K562 (cell line): ENCODE measurements around the gene UQCR11. TPM values are rescaled to one million over a fixed set of nuclear protein-coding genes. Genes with fewer than 3 reads are reported as not detected.

ENCODE experiments used
- ADNP ChIP-seq: fragments of 200-800 bp; sonication (Bioruptor generic); IDR thresholded peaks from 2 replicates; pipeline ENCODE4 v1.6.1; 2016; ENCODE audit warnings: missing genetic modification characterization, missing compliant biosample characterization
- CBFA2T3 ChIP-seq: fragments of 450-650 bp; IDR thresholded peaks from 2 replicates; pipeline ENCODE4 v1.6.1; 2017
- CBX1 ChIP-seq: sonication (generic); IDR thresholded peaks from 2 replicates; pipeline ENCODE4 v1.6.1; 2016; ENCODE audit warnings: antibody characterized with exemption, low read depth, mild to moderate bottlenecking
- CEBPG ChIP-seq, 3 experiments: fragments of 200-800 bp in 1 of 3; sonication (Bioruptor generic) in 1 of 3; sonication (generic) in 1 of 3; formaldehyde crosslinking in 1 of 3; IDR thresholded peaks in 2 of 3; conservative IDR thresholded peaks in 1 of 3; 2 replicates each; pipeline versions ENCODE4 v1.6.1 to v1.8.0; 2016 to 2022; ENCODE audit warnings: missing compliant biosample characterization in 2 of 3, missing genetic modification characterization in 2 of 3, mild to moderate bottlenecking in 1 of 3, missing genetic modification reagents in 1 of 3
- CGGBP1 ChIP-seq: fragments of 250-450 bp; sonication (Bioruptor Pico); IDR thresholded peaks from 2 replicates; pipeline ENCODE4 v1.9.0; 2021; ENCODE audit warnings: mild to moderate bottlenecking
- CHD4 ChIP-seq: fragments of 200-600 bp; sonication (generic); IDR thresholded peaks from 3 replicates; pipeline ENCODE4 v1.6.1; 2012; ENCODE audit warnings: low read depth, mild to moderate bottlenecking, mixed read lengths, low read length, inconsistent platforms; ENCODE audit not compliant: insufficient read depth, insufficient replicate concordance, poor library complexity, severe bottlenecking
- DEAF1 ChIP-seq: fragments of 450-650 bp; formaldehyde crosslinking; IDR thresholded peaks from 2 replicates; pipeline ENCODE4 v1.4.0; 2020; ENCODE audit warnings: mild to moderate bottlenecking, moderate library complexity
- GABPA ChIP-seq: fragments of 200-800 bp; sonication (Bioruptor generic); conservative IDR thresholded peaks from 2 replicates; pipeline ENCODE4 v1.6.1; 2016; ENCODE audit warnings: low read depth, missing genetic modification characterization, missing compliant biosample characterization
- MTF1 ChIP-seq: fragments of 250-450 bp; sonication (Bioruptor Pico); IDR thresholded peaks from 2 replicates; pipeline ENCODE4 v1.9.0; 2021; ENCODE audit warnings: moderate library complexity, mild to moderate bottlenecking, inconsistent platforms, borderline replicate concordance
- NCOA4 ChIP-seq: fragments of 450-650 bp; IDR thresholded peaks from 2 replicates; pipeline ENCODE4 v1.6.1; 2018; ENCODE audit warnings: mild to moderate bottlenecking; ENCODE audit not compliant: partially characterized antibody
- NFE2L1 ChIP-seq: fragments of 450-650 bp; IDR thresholded peaks from 2 replicates; pipeline ENCODE4 v1.6.1; 2016; ENCODE audit warnings: missing genetic modification characterization, low read depth, mild to moderate bottlenecking, missing compliant biosample characterization, moderate library complexity, borderline replicate concordance
- POLR2AphosphoS2 ChIP-seq: IDR thresholded peaks from 2 replicates; pipeline ENCODE4 v1.6.1; 2012; ENCODE audit warnings: low read length, improper control_type of control experiment
- POLR3A ChIP-seq: IDR thresholded peaks from 2 replicates; pipeline ENCODE4 v1.6.1; 2011; ENCODE audit warnings: borderline replicate concordance, mild to moderate bottlenecking, moderate library complexity; ENCODE audit not compliant: insufficient read length, insufficient read depth; ENCODE audit errors: extremely low read depth
- PTTG1 ChIP-seq: fragments of 450-650 bp; IDR thresholded peaks from 2 replicates; pipeline ENCODE4 v1.6.1; 2016; ENCODE audit warnings: low read depth, mild to moderate bottlenecking, missing genetic modification characterization, missing compliant biosample characterization
- SIRT6 ChIP-seq: IDR thresholded peaks from one replicate; pipeline ENCODE4 v1.6.1; 2012; ENCODE audit warnings: low read depth, mild to moderate bottlenecking, control low read depth, inconsistent platforms, low read length, moderate library complexity
- SRF ChIP-seq, 2 experiments: fragments of 250-450, 450-650 bp in 1 of 2; sonication (Bioruptor Pico) in 1 of 2; sonication (generic) in 1 of 2; formaldehyde crosslinking; IDR thresholded peaks; 2 replicates each; pipeline versions ENCODE4 v1.5.0 to v1.5.1; 2020 to 2022; ENCODE audit warnings: mild to moderate bottlenecking in 1 of 2, missing genetic modification reagents in 1 of 2
- STAT5A ChIP-seq: IDR thresholded peaks from 2 replicates; pipeline ENCODE4 v1.6.1; 2012; ENCODE audit warnings: low read length, inconsistent platforms, borderline replicate concordance
- TOE1 ChIP-seq, 2 experiments: fragments of 450-650 bp in 1 of 2; sonication (generic) in 1 of 2; formaldehyde crosslinking in 1 of 2; IDR thresholded peaks; 2 replicates each; pipeline versions ENCODE4 v1.7.1 to v1.8.0; 2016 to 2022; ENCODE audit warnings: borderline replicate concordance in 2 of 2, mild to moderate bottlenecking in 2 of 2, antibody characterized with exemption in 1 of 2, inconsistent platforms in 1 of 2, low read depth in 1 of 2, missing genetic modification reagents in 1 of 2, moderate library complexity in 1 of 2
- ZNF668 ChIP-seq: fragments of 250-450 bp; sonication (Bioruptor Pico); IDR thresholded peaks from 2 replicates; pipeline ENCODE4 v1.8.0; 2022; ENCODE audit warnings: mild to moderate bottlenecking, inconsistent platforms
- ZNF707 ChIP-seq: fragments of 250-450 bp; sonication (Bioruptor Pico); conservative IDR thresholded peaks from 2 replicates; pipeline ENCODE4 v1.8.0; 2022; ENCODE audit warnings: inconsistent platforms, mild to moderate bottlenecking, moderate library complexity
- ZNF79 ChIP-seq: fragments of 250-450 bp; sonication (Bioruptor Pico); IDR thresholded peaks from 2 replicates; pipeline ENCODE4 v1.4.0; 2020; ENCODE audit warnings: low read depth, mild to moderate bottlenecking, moderate library complexity
- ZSCAN32 ChIP-seq: fragments of 450-650 bp; formaldehyde crosslinking; IDR thresholded peaks from 2 replicates; pipeline ENCODE4 v1.4.0; 2020; ENCODE audit warnings: mild to moderate bottlenecking, moderate library complexity
- ZZZ3 ChIP-seq: fragments of 450-650 bp; IDR thresholded peaks from 2 replicates; pipeline ENCODE4 v1.6.1; 2016; ENCODE audit warnings: antibody characterized with exemption, mild to moderate bottlenecking, moderate library complexity
- polyA plus RNA-seq, 8 experiments: library from polyadenylated mRNA; depleted of rRNA in 4 of 8; stranded (reverse) in 5 of 8; unstranded in 3 of 8; fragments of >200 nt; fragmentation: Nextera tagmentation in 2 of 8; fragmentation: Illumina TruSeq in 1 of 8; extraction: Ambion mirVana in 2 of 8; extraction: Trizol in 1 of 8; gene quantifications; 2 replicates each; pipeline versions ENCODE4 v1.2.1 to v1.2.3, GENCODE V29; 2011 to 2014; ENCODE audit warnings: inconsistent platforms in 1 of 8, missing spikeins in 1 of 8
- total RNA-seq, 7 experiments: library from RNA; depleted of rRNA in 6 of 7; stranded (reverse); fragments of >200 nt in 6 of 7; fragmentation: Illumina TruSeq in 2 of 7; extraction: Trizol in 2 of 7; gene quantifications; 2 replicates each; pipeline versions ENCODE4 v1.2.1 to v1.2.3, GENCODE V29; 2011 to 2021; ENCODE audit warnings: low replicate concordance in 1 of 7
- TF ChIP-seq, protein P1 (sequence below): sonication (generic); IDR thresholded peaks from 2 replicates; pipeline ENCODE4 v1.6.1; 2016

Gene UQCR11
- total and polyA plus RNA-seq, 9 of the 15 experiments (the other 6 are each of a cell fraction or from before 2014, with no cell fraction given), result 57.6 to 394 (median 259) TPM

DNA sequence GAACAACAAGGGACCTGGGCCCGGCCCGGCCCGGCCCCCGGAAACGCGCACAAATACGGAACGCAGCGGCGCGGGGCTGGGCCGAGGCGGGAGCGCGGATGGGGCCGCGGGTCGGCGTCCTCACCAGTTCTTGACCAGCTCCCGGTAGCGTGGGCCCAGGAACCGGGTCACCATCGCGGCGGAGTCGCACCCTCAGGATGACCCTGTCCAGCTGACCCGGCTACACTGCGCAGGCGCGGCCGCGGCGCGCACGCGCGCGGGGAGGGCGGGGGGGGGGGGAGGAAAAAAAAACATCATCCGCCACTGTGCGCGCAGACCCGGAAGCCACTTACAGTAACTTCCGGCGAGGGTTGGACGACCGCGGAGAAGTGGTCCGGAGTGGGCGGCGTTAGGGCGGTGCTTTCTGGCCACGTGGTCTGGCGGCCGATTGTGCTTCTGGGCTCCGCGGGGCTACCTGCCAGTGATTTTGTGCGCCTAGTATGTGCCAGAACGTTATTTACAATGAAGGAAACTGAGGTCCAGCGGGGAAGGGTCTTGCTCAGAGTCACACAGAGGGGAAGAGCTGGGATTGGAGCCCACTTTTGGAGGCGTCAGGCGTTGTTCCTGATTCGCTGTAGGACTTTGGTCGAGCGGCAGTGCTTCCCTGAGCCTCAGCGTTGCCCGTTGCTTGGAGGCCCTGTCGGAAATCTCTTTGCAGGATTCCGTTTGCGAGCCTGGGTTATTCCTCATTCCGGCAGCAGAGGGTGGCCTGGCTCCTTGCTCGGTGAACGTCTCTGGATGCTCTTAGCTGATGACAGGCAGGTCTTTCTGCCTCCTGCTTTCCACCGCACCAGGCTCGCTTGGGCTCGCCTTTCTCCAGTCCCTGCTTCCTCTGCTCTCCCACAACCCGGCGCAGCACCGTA, at the start of gene UQCR11 (continued):
- TF ChIP-seq TOE1 (IDR thresholded peaks at IDR 0.05; ENCODE audit: borderline replicate concordance), result peak; percentile 64; the same call in 1 of the 2 replicates
- TF ChIP-seq TOE1 (CRISPR knock-in tag; IDR thresholded peaks at IDR 0.05; ENCODE audit: borderline replicate concordance, low read depth), result no peak
- 0 out of 2 replicates have a peak, but pooled peaks have one; percentile 54 for TF ChIP-seq DEAF1
- TF ChIP-seq SIRT6, result no peak
- TF ChIP-seq ZNF707 (CRISPR knock-in tag), result no peak
- no peak for TF ChIP-seq PTTG1 (tag)
- no peak for TF ChIP-seq CEBPG (CRISPR knock-in tag; IDR thresholded peaks at IDR 0.05)
- TF ChIP-seq CEBPG (tag; conservative IDR thresholded peaks at IDR 0.05 in 1 of 2, IDR thresholded peaks at IDR 0.05 in 1 of 2), result no peak
- TF ChIP-seq MTF1 (CRISPR knock-in tag), result no peak
- TF ChIP-seq CBFA2T3, result 0 out of 2 replicates have a peak, but pooled peaks have one; percentile 15
- TF ChIP-seq, protein P1, sequence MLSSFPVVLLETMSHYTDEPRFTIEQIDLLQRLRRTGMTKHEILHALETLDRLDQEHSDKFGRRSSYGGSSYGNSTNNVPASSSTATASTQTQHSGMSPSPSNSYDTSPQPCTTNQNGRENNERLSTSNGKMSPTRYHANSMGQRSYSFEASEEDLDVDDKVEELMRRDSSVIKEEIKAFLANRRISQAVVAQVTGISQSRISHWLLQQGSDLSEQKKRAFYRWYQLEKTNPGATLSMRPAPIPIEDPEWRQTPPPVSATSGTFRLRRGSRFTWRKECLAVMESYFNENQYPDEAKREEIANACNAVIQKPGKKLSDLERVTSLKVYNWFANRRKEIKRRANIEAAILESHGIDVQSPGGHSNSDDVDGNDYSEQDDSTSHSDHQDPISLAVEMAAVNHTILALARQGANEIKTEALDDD, result no peak
- TF ChIP-seq CHD4, result no peak
- no peak for TF ChIP-seq ZSCAN32 (CRISPR knock-in tag)
- TF ChIP-seq CBX1, result no peak
- no peak for TF ChIP-seq NCOA4
- TF ChIP-seq CGGBP1 (CRISPR knock-in tag), result no peak
- peak; percentile 95 for TF ChIP-seq GABPA (tag)
- TF ChIP-seq ZZZ3, result no peak
- TF ChIP-seq POLR3A, result no peak
- no peak for TF ChIP-seq ADNP (tag)
- TF ChIP-seq SRF (CRISPR knock-in tag; IDR thresholded peaks at IDR 0.05), result peak in 1 of 2 experiments; percentile 64; a peak in 3 of 4 replicates
- TF ChIP-seq POLR2AphosphoS2, result no peak
- TF ChIP-seq NFE2L1 (tag), result no peak
- no peak for TF ChIP-seq ZNF668
- TF ChIP-seq STAT5A, result no peak
- no peak for TF ChIP-seq ZNF79 (CRISPR knock-in tag)
